HepG2 (cell line): ENCODE results near the gene CLIC6. TPM values are rescaled to one million over a fixed set of nuclear protein-coding genes. Genes with fewer than 3 reads are reported as not detected.

Experiments used
- ATAC-seq: fragments of 200-7000 bp; cut with Tn5 transposase; 3 replicates; pipeline ENCODE4 v1.9.1; 2020; ENCODE audit warnings: mild to moderate bottlenecking, moderate library complexity
- BruUV-seq: library from RNA; stranded (reverse); fragments of 400-500 nt; replicated peaks from 2 replicates; lab custom pipeline; 2021; lab: Mats Ljungman, UMichigan
- CTCF ChIA-PET: fragments of 300-600 bp; formaldehyde crosslinking; extraction: SDS; loops from one replicate; lab custom pipeline; 2021; ENCODE audit warnings: low total read pairs, inconsistent platforms, low intra/inter-chr PET ratio; lab: Yijun Ruan, JAX
- POLR2A ChIA-PET: fragments of 350-600 bp; sonication (Branson Sonifier 250); formaldehyde crosslinking; loops from one replicate; lab custom pipeline; 2020; ENCODE audit warnings: antibody characterized with exemption, inconsistent platforms; lab: Yijun Ruan, JAX
- DNase-seq: peaks from one replicate; pipeline ENCODE4 v3.0.0-alpha.2; 2015; ENCODE audit warnings: low spot score
- FAIRE-seq: peaks from 3 replicates; lab custom pipeline; 2011; peaks lifted over from hg19 to GRCh38; lab: Jason Lieb, UNC
- H2AFZ ChIP-seq: one replicate; pipeline ENCODE4 v1.6.1; 2011; ENCODE audit warnings: low read length, inconsistent platforms
- H3K27ac ChIP-seq: fragments of 300-600 bp; 3 replicates; pipeline ENCODE4 v1.8.0; 2011; ENCODE audit warnings: mixed run types, mild to moderate bottlenecking, mixed read lengths, low read length, inconsistent platforms; ENCODE audit not compliant: insufficient read depth; ENCODE audit errors: extremely low read length
- H3K27me3 ChIP-seq, 2 experiments: fragments of 200-600 bp in 1 of 2; 2 replicates in 1 of 2; 3 replicates in 1 of 2; pipeline versions ENCODE4 v1.6.0 to v1.8.0; 2011; ENCODE audit warnings: low read length in 2 of 2, mild to moderate bottlenecking in 2 of 2, moderate library complexity in 2 of 2, inconsistent platforms in 1 of 2; ENCODE audit not compliant: insufficient read depth in 2 of 2, control insufficient read depth in 1 of 2
- H3K36me3 ChIP-seq, 2 experiments: fragments of 200-600 bp in 1 of 2; replicated peaks in 1 of 2; 2 replicates in 1 of 2; 3 replicates in 1 of 2; pipeline versions ENCODE4 v1.5.1 to v1.8.0; 2011; ENCODE audit warnings: low read length in 2 of 2, inconsistent platforms in 1 of 2; ENCODE audit not compliant: insufficient read depth in 2 of 2, control insufficient read depth in 1 of 2
- H3K4me1 ChIP-seq: 2 replicates; pipeline ENCODE4 v1.5.1; 2012; ENCODE audit warnings: low read length, inconsistent platforms; ENCODE audit not compliant: insufficient read depth
- H3K4me2 ChIP-seq: 2 replicates; pipeline ENCODE4 v1.6.0; 2011; ENCODE audit warnings: low read depth, low read length, inconsistent platforms
- H3K4me3 ChIP-seq, 3 experiments: fragments of 200-600 bp in 1 of 3; sonication (generic), shearing (Covaris generic) in 1 of 3; replicated peaks in 1 of 3; 2 replicates each; pipeline ENCODE4 v1.5.1; 2011 to 2016; ENCODE audit warnings: low read length in 3 of 3, inconsistent platforms in 2 of 3, low read depth in 2 of 3, mild to moderate bottlenecking in 2 of 3, control low read depth in 1 of 3, mixed read lengths in 1 of 3; ENCODE audit not compliant: insufficient read depth in 1 of 3
- H3K79me2 ChIP-seq: one replicate; pipeline ENCODE4 v1.6.1; 2011; ENCODE audit warnings: low read length, inconsistent platforms; ENCODE audit not compliant: insufficient read depth
- H3K9ac ChIP-seq: 2 replicates; pipeline ENCODE4 v1.6.0; 2011; ENCODE audit warnings: mild to moderate bottlenecking, low read depth, low read length, inconsistent platforms; ENCODE audit not compliant: insufficient read depth
- H3K9me3 ChIP-seq: 2 replicates; pipeline ENCODE4 v1.5.1; 2012; ENCODE audit warnings: mild to moderate bottlenecking, low read length
- H4K20me1 ChIP-seq: 2 replicates; pipeline ENCODE4 v1.6.0; 2011; ENCODE audit warnings: inconsistent platforms, mild to moderate bottlenecking, low read length, moderate library complexity; ENCODE audit not compliant: insufficient read depth
- BCL6 ChIP-seq: IDR thresholded peaks from 2 replicates; pipeline ENCODE4 v1.6.1; 2016; ENCODE audit warnings: missing genetic modification reagents, missing compliant biosample characterization
- KDM5B ChIP-seq: sonication (generic); formaldehyde crosslinking; IDR thresholded peaks from 2 replicates; pipeline ENCODE4 v1.4.0; 2020; ENCODE audit warnings: missing genetic modification reagents, mild to moderate bottlenecking, borderline replicate concordance
- PHB2 ChIP-seq: fragments of 450-650 bp; IDR thresholded peaks from 2 replicates; pipeline ENCODE4 v1.6.1; 2018; ENCODE audit not compliant: partially characterized antibody
- PHF5A ChIP-seq: IDR thresholded peaks from one replicate; pipeline ENCODE4 v1.6.1; 2018; ENCODE audit warnings: low read depth, missing genetic modification reagents; ENCODE audit not compliant: unreplicated experiment
- SIX4 ChIP-seq: sonication (generic); formaldehyde crosslinking; IDR thresholded peaks from 2 replicates; pipeline ENCODE4 v1.4.0; 2020; ENCODE audit warnings: missing genetic modification reagents
- SP5 ChIP-seq: IDR thresholded peaks from 2 replicates; pipeline ENCODE4 v1.6.1; 2016; ENCODE audit warnings: low read depth, borderline replicate concordance
- ZC3H13 ChIP-seq: sonication (generic); formaldehyde crosslinking; IDR thresholded peaks from 2 replicates; pipeline ENCODE4 v1.8.1; 2023; ENCODE audit warnings: mild to moderate bottlenecking, missing genetic modification reagents, moderate library complexity
- ZMYM4 ChIP-seq: sonication (generic); formaldehyde crosslinking; IDR thresholded peaks from 2 replicates; pipeline ENCODE4 v1.8.1; 2023; ENCODE audit warnings: mild to moderate bottlenecking, missing genetic modification reagents
- ZNF230 ChIP-seq: sonication (generic); formaldehyde crosslinking; IDR thresholded peaks from 2 replicates; pipeline ENCODE4 v1.4.0; 2020; ENCODE audit warnings: mild to moderate bottlenecking, missing genetic modification reagents
- ZNF24 ChIP-seq: fragments of 450-650 bp; IDR thresholded peaks from 2 replicates; pipeline ENCODE4 v1.6.1; 2017; ENCODE audit warnings: antibody characterized with exemption, mild to moderate bottlenecking
- ZNF256 ChIP-seq: sonication (generic); formaldehyde crosslinking; conservative IDR thresholded peaks from 2 replicates; pipeline ENCODE4 v1.4.0; 2020; ENCODE audit warnings: missing genetic modification reagents
- ZNF292 ChIP-seq: sonication (generic); formaldehyde crosslinking; IDR thresholded peaks from 2 replicates; pipeline ENCODE4 v1.8.1; 2022; ENCODE audit warnings: mild to moderate bottlenecking, low read depth, missing genetic modification reagents, borderline replicate concordance
- ZNF550 ChIP-seq: sonication (generic); formaldehyde crosslinking; IDR thresholded peaks from 2 replicates; pipeline ENCODE4 v1.4.0; 2020; ENCODE audit warnings: mild to moderate bottlenecking, missing genetic modification reagents, borderline replicate concordance
- ZNF619 ChIP-seq: sonication (generic); formaldehyde crosslinking; IDR thresholded peaks from 2 replicates; pipeline ENCODE4 v1.4.0; 2020; ENCODE audit warnings: mild to moderate bottlenecking, missing genetic modification reagents
- ZNF720 ChIP-seq: sonication (generic); formaldehyde crosslinking; IDR thresholded peaks from 2 replicates; pipeline ENCODE4 v1.4.0; 2020; ENCODE audit warnings: missing genetic modification reagents
- ZZZ3 ChIP-seq: sonication (generic); formaldehyde crosslinking; IDR thresholded peaks from 2 replicates; pipeline ENCODE4 v1.4.0; 2020; ENCODE audit warnings: missing genetic modification reagents, mild to moderate bottlenecking, borderline replicate concordance
- WGBS: methylation state at CpG from one replicate; pipeline ENCODE4 v1.1.6; 2017; ENCODE audit warnings: low lambda C conversion rate; 5-methylcytosine and 5-hydroxymethylcytosine counted together
- in situ Hi-C: cut with HindIII; loops from 2 replicates; pipeline ENCODE4 v1.10.0; 2017; ENCODE audit warnings: low pct_unique_long_range_greater_than_20kb; ENCODE audit not compliant: extremely low pct_ligation_motif_present
- intact Hi-C: fragments of 100-400 bp; cut with micrococcal nuclease; formaldehyde crosslinking; loops from one replicate; pipeline ENCODE4 v1.10.0; 2022; ENCODE audit not compliant: unreplicated experiment
- polyA plus RNA-seq, 8 experiments: library from polyadenylated mRNA; depleted of rRNA in 3 of 8; stranded (reverse) in 7 of 8; unstranded in 1 of 8; fragments of >200 nt; fragmentation: Illumina TruSeq in 4 of 8; extraction: Trizol in 4 of 8; gene quantifications; 2 replicates each; pipeline versions ENCODE4 v1.2.1 to v1.2.3, GENCODE V29; 2011 to 2016; ENCODE audit warnings: low read depth in 4 of 8, missing spikeins in 1 of 8, mixed read lengths in 1 of 8; ENCODE audit not compliant: insufficient read depth in 1 of 8
- total RNA-seq, 5 experiments: library from RNA; depleted of rRNA; stranded (reverse); fragments of >200 nt; fragmentation: Illumina TruSeq; extraction: Trizol; gene quantifications; 2 replicates each; pipeline ENCODE4 v1.2.3, GENCODE V29; 2016; ENCODE audit warnings: low read depth in 1 of 5
- TF ChIP-seq, protein P1 (sequence below): sonication (generic); formaldehyde crosslinking; IDR thresholded peaks from 2 replicates; pipeline ENCODE4 v1.5.0; 2020; ENCODE audit warnings: missing genetic modification reagents
- TF ChIP-seq, protein P2 (sequence below): sonication (generic); formaldehyde crosslinking; conservative IDR thresholded peaks from 2 replicates; pipeline ENCODE4 v1.8.0; 2022; ENCODE audit warnings: low read depth, missing genetic modification reagents

Gene CLIC6
- total and polyA plus RNA-seq, 2 of the 13 experiments (the other 11 are each of a cell fraction or from before 2014, with no cell fraction given), result not detected

- no peak overlapping the region for H2AFZ ChIP-seq
- in situ Hi-C loops (no loop called here), intact Hi-C loops (no loop called here)
- H3K36me3 ChIP-seq, result no peaks in the 10 kb centered on the region
- no peaks in the 10 kb centered on the region for H3K79me2 ChIP-seq
- TF ChIP-seq ZNF619 (CRISPR knock-in tag) (no peak), SIX4 (CRISPR knock-in tag) (no peak), ZNF292 (CRISPR knock-in tag) (no peak)
- TF ChIP-seq, all 625 proteins: peak for 0
- Histone ChIP-seq H3K27ac (no peak overlapping the region), H3K4me1 (no peaks in the 10 kb centered on the region), H3K27me3 (peaks cover 0 to 28% of the 10 kb centered on the region in 2 experiments; a peak in 2 of 5 replicates), H3K9ac (no peak overlapping the region), H3K4me2 (no peak overlapping the region), H3K9me3 (no peaks in the 10 kb centered on the region), H4K20me1 (no peaks in the 10 kb centered on the region), H3K4me3 (no peak overlapping the region)
- DNase-seq (no peak), FAIRE-seq (no peak), ATAC-seq (no peak)
- ChIA-PET CTCF (no interaction called here), POLR2A (no interaction called here)
- whole genome bisulfite sequencing, result 55% methylated on average over 5 of the region's 5 CpGs
- no TSS peak for BruUV-seq
These were observed 46.7 kb downstream of the CLIC6 start for GRCh38 chr21:34715518-34715917.

DNA sequence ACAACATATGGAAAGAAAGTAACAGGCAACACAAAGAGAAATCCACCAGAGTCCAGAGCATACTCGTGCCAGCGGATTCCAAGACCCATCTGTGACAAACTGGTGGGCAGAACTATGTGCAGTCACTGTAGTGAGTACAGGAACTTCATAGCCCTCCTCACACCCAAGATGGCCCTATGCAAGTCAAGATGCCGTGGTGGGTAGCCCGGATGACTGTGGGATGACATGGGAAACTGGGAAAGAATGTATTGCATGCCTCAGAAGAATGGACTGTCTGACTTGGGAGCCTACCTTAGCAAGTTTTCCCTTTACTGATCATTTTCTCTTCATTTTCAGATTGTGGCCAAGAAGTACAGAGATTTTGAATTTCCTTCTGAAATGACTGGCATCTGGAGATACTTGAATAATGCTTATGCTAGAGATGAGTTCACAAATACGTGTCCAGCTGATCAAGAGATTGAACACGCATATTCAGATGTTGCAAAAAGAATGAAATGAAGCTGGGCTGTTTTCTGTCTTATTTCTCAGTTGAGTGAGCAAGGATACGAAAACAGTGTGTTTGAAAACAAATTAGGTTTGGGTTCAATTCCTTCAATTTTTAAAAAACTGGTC lies 47.3 kb downstream of the CLIC6 start:
- CTCF ChIA-PET, result no interaction called here
- H3K27me3 ChIP-seq, result peaks cover 0 to 33% of the 10 kb centered on the region in 2 experiments; a peak in 2 of 5 replicates
- BruUV-seq, result no TSS peak
- H3K27ac ChIP-seq, result no peak overlapping the region
- no peak overlapping the region for H3K4me3 ChIP-seq
- H3K4me1 ChIP-seq, result no peaks in the 10 kb centered on the region
- POLR2A ChIA-PET, result no interaction called here
- DNase-seq, result no peak
- H4K20me1 ChIP-seq, result no peaks in the 10 kb centered on the region
- H3K9ac ChIP-seq, result no peak overlapping the region
- intact Hi-C loops, result no loop called here
- no peak overlapping the region for H2AFZ ChIP-seq
- no peaks in the 10 kb centered on the region for H3K36me3 ChIP-seq
- in situ Hi-C loops, result no loop called here
- no peak for ATAC-seq
- no peaks in the 10 kb centered on the region for H3K79me2 ChIP-seq
- 7% methylated on average over 7 of the region's 7 CpGs for WGBS
- no peak for FAIRE-seq
- no peak overlapping the region for H3K4me2 ChIP-seq
- no peaks in the 10 kb centered on the region for H3K9me3 ChIP-seq
- no peak for TF ChIP-seq ZZZ3
- no peak for TF ChIP-seq ZNF256 (CRISPR knock-in tag)
- no peak for TF ChIP-seq BCL6
- no peak for TF ChIP-seq PHF5A (CRISPR knock-in tag)
- no peak for TF ChIP-seq ZNF720
- no peak for TF ChIP-seq SP5 (CRISPR knock-in tag)
- TF ChIP-seq, protein P1, sequence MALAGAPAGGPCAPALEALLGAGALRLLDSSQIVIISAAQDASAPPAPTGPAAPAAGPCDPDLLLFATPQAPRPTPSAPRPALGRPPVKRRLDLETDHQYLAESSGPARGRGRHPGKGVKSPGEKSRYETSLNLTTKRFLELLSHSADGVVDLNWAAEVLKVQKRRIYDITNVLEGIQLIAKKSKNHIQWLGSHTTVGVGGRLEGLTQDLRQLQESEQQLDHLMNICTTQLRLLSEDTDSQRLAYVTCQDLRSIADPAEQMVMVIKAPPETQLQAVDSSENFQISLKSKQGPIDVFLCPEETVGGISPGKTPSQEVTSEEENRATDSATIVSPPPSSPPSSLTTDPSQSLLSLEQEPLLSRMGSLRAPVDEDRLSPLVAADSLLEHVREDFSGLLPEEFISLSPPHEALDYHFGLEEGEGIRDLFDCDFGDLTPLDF (CRISPR knock-in tag), result no peak
- TF ChIP-seq ZNF24, result no peak
- TF ChIP-seq, protein P2, sequence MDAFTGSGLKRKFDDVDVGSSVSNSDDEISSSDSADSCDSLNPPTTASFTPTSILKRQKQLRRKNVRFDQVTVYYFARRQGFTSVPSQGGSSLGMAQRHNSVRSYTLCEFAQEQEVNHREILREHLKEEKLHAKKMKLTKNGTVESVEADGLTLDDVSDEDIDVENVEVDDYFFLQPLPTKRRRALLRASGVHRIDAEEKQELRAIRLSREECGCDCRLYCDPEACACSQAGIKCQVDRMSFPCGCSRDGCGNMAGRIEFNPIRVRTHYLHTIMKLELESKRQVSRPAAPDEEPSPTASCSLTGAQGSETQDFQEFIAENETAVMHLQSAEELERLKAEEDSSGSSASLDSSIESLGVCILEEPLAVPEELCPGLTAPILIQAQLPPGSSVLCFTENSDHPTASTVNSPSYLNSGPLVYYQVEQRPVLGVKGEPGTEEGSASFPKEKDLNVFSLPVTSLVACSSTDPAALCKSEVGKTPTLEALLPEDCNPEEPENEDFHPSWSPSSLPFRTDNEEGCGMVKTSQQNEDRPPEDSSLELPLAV (CRISPR knock-in tag), result no peak
- no peak for TF ChIP-seq KDM5B
- no peak for TF ChIP-seq PHB2
- TF ChIP-seq ZMYM4 (CRISPR knock-in tag), result no peak
- TF ChIP-seq ZC3H13, result no peak
- no peak for TF ChIP-seq ZNF230 (CRISPR knock-in tag)
- no peak for TF ChIP-seq ZNF550 (CRISPR knock-in tag)
